Hematopoietic multipotent progenitor cell (in vitro differentiated cells): ENCODE results near the gene PPP2R3C. TPM values are rescaled to one million over a fixed set of nuclear protein-coding genes. Genes with fewer than 3 reads are reported as not detected.
"Not testable (repeated sequence)": the region's sequence is repeated elsewhere in the genome, so short reads cannot be mapped to it uniquely, and the experiment has no call there.

Source experiments
- DNase-seq, 3 donors: peaks; one replicate each; pipeline ENCODE4 v3.0.0-alpha.2; 2011 to 2015; ENCODE audit warnings: low read depth in 2 of 3, low spot score in 2 of 3
- total RNA-seq: library from RNA; depleted of rRNA; stranded (reverse); fragments of >200 nt; gene quantifications from one replicate; pipeline ENCODE4 v1.2.3, GENCODE V29; 2012

PPP2R3C gene
- 10.0 TPM for total RNA-seq

GRCh38 chr14:35121887-35122695 lies at the start of gene PPP2R3C, which contains the start of gene PRORP:
Gene PPP2R3C (minus strand): TSS chr14:35121990. CDS start chr14:35121959, 31 bp downstream.
Gene PRORP (plus strand): TSS chr14:35122552. CDS start chr14:35123246, 694 bp downstream.
- DNase-seq = peak; percentile 84 to 98 (median 95)

GRCh38 chr14:35167496-35167895 lies 45.7 kb upstream of the PPP2R3C start:
- no peak for DNase-seq

- DNase-seq = no peak
These were observed 43.1 kb upstream of the PPP2R3C start for GRCh38 chr14:35164849-35165248.

- DNase-seq = no peak
These were observed 41.6 kb upstream of the PPP2R3C start for GRCh38 chr14:35163384-35163783.

- DNase-seq = peak in 2 of 3 donors; percentile 13 to 22
These were observed 39.4 kb upstream of the PPP2R3C start for GRCh38 chr14:35161231-35161630.

GRCh38 chr14:35159742-35160409 lies 38.1 kb upstream of the PPP2R3C start:
- DNase-seq = no peak

GRCh38 chr14:35158951-35159653 lies 37.3 kb upstream of the PPP2R3C start:
- DNase-seq = no peak

GRCh38 chr14:35158491-35158890 lies 36.7 kb upstream of the PPP2R3C start:
- no peak for DNase-seq

GRCh38 chr14:35155962-35156361 lies 34.2 kb upstream of the PPP2R3C start:
- peak in 2 of 3 donors; percentile 64 to 72 for DNase-seq

GRCh38 chr14:35154016-35154415 lies 32.2 kb upstream of the PPP2R3C start:
- no peak for DNase-seq

- DNase-seq = not testable (repeated sequence)
These were observed 30.7 kb upstream of the PPP2R3C start for GRCh38 chr14:35152531-35152930.

GRCh38 chr14:35149239-35149638 lies 27.4 kb upstream of the PPP2R3C start:
- DNase-seq = no peak

GRCh38 chr14:35147711-35148110 lies 25.9 kb upstream of the PPP2R3C start:
- DNase-seq = no peak

- DNase-seq = no peak
These were observed 25.4 kb upstream of the PPP2R3C start for GRCh38 chr14:35147186-35147585.

- no peak for DNase-seq
These were observed 24.9 kb upstream of the PPP2R3C start for GRCh38 chr14:35146711-35147149.

GRCh38 chr14:35144029-35144428 lies 22.2 kb upstream of the PPP2R3C start:
- DNase-seq = no peak

GRCh38 chr14:35140718-35141581 lies 19.2 kb upstream of the PPP2R3C start:
- DNase-seq = peak in 1 of 3 donors; percentile 73

- DNase-seq = no peak
These were observed 16.8 kb upstream of the PPP2R3C start for GRCh38 chr14:35138585-35138984.

GRCh38 chr14:35134329-35135123 lies 12.7 kb upstream of the PPP2R3C start:
- no peak for DNase-seq
